ENCODE data around the gene ELOF1.

The ELOF1 gene

GRCh38 chr19:11534538-11534937 is 24.5 kb downstream of the ELOF1 start:
- no peak for DNase-seq

- DNase-seq: peak; percentile 93
Measured at GRCh38 chr19:11530432-11530831, 28.6 kb downstream of the ELOF1 start.

GRCh38 chr19:11528551-11529341 is 30.3 kb downstream of the ELOF1 start, which contains the start of gene ECSIT:
Gene ECSIT (minus strand): TSS chr19:11529134. CDS start chr19:11519170, 9,964 bp downstream.
- peak; percentile 95 for DNase-seq

- DNase-seq: no peak
Measured at GRCh38 chr19:11519138-11519537, 39.9 kb downstream of the ELOF1 start.

GRCh38 chr19:11513946-11514345 is 45.1 kb downstream of the ELOF1 start:
- DNase-seq: no peak

GRCh38 chr19:11510444-11510843 is 48.6 kb downstream of the ELOF1 start:
- DNase-seq: no peak

- DNase-seq: no peak
Measured at GRCh38 chr19:11507370-11508078, 51.5 kb downstream of the ELOF1 start.

- DNase-seq: no peak
Measured at GRCh38 chr19:11506967-11507366, 52.1 kb downstream of the ELOF1 start.

GRCh38 chr19:11506101-11506555 is 52.9 kb downstream of the ELOF1 start:
- DNase-seq: no peak

GRCh38 chr19:11505504-11506100 is 53.4 kb downstream of the ELOF1 start, which contains the start of gene ZNF653:
Gene ZNF653 (minus strand): TSS chr19:11505839. CDS start chr19:11505786, 53 bp downstream.
- DNase-seq: peak; percentile 95

- peak; percentile 96 for DNase-seq
Measured at GRCh38 chr19:11505032-11505503, 54.0 kb downstream of the ELOF1 start.

GRCh38 chr19:11504502-11505031 is 54.5 kb downstream of the ELOF1 start:
- no peak for DNase-seq

Data from COR-L47 (cell line).